Measurements from ENCODE around the gene SLC25A12.

Gene SLC25A12

DNA sequence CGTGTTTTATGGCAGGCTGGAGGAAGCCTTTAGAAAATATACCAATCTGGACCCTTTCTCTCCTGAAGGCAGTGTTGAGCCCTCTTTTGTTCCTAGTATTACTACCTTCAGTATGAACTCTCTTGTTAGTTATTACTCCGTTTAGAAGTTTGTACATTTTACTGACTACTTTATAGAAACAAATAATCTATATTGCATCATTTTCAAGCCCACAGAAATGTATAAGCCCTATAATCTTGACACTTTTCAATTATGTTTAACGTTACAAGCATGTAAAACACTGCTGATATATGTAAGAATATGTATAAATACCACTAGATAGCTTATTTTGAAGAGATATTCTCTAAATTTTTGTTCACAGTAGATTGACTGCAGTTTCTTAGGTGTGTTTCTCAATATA, 64.0 kb downstream of the SLC25A12 start:
- no peak for DNase-seq
- Histone ChIP-seq H3K36me3 (ENCODE audit: control insufficient read depth in 4 of 4, insufficient read depth in 4 of 4, low read length in 3 of 4) (peaks cover 21 to 76% (median 57%) of the 10 kb centered on the region in 4 experiments), H3K27ac (ENCODE audit: insufficient read depth in 1 of 2, low read depth in 1 of 2, low read length in 2 of 2, poor library complexity in 1 of 2, severe bottlenecking in 2 of 2) (no peak overlapping the region), H3K9me3 (ENCODE audit: control extremely low read depth in 1 of 5, control insufficient read depth in 4 of 5, insufficient read depth in 2 of 5, low read depth in 1 of 5, low read length in 4 of 5) (peaks cover 2 to 27% (median 10%) of the 10 kb centered on the region in 5 experiments), H3K4me3 (ENCODE audit: control insufficient read depth in 1 of 7, extremely low read depth in 1 of 7, insufficient read depth in 4 of 7, low read depth in 2 of 7, low read length in 6 of 7) (no peak overlapping the region), H3K4me1 (ENCODE audit: control extremely low read depth in 1 of 4, control insufficient read depth in 4 of 4, insufficient read depth in 4 of 4, low read length in 3 of 4) (no peaks in the 10 kb centered on the region), H3K27me3 (replicated peaks in 2 of 5; ENCODE audit: control insufficient read depth in 4 of 5, insufficient read depth in 5 of 5, low read length in 4 of 5) (no peaks in the 10 kb centered on the region)
- 100% methylated on average over 1 of the region's 3 CpGs for WGBS (ENCODE audit: insufficient coverage)
- ChIA-PET CTCF (no interaction called here), POLR2A (no interaction called here)

DNA sequence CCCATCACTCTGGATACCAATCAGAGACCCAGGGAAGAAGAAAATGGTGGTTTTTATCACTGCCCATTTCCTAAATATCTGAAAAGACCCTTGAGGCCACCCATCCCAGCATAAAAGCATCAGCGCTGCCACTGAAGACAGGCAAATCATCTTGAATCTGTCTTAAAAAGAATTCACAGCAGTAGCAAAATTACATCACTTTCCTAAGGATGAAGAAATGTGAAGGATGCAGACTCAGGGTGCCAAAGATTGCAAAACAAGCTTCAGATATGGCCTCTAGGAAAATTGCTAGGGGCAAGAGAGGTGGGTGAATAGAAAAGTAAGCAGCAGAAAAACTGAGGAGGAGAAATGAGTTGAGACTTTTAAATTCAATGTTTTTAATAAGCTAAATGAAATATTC, 70.0 kb downstream of the SLC25A12 start:
- H3K36me3 ChIP-seq (ENCODE audit: control insufficient read depth in 4 of 4, insufficient read depth in 4 of 4, low read length in 3 of 4): peaks cover 2 to 25% (median 16%) of the 10 kb centered on the region in 4 experiments
- CTCF ChIA-PET: interaction anchor here (0.6 to 1.3 kb wide), 3 partner anchors 225 to 638 kb away, joined by 3 read pairs; no protein-coding TSS in a partner anchor
- DNase-seq: no peak
- POLR2A ChIA-PET: interaction anchor here (0.6 kb wide), 1 partner anchor 227 kb away, joined by 3 read pairs; no protein-coding TSS in a partner anchor
- no peaks in the 10 kb centered on the region for H3K9me3 ChIP-seq (ENCODE audit: control extremely low read depth in 1 of 5, control insufficient read depth in 4 of 5, insufficient read depth in 2 of 5, low read depth in 1 of 5, low read length in 4 of 5)
- WGBS (ENCODE audit: insufficient coverage): 100% methylated on average over 1 of the region's 1 CpG
- H3K4me1 ChIP-seq (ENCODE audit: control extremely low read depth in 1 of 4, control insufficient read depth in 4 of 4, insufficient read depth in 4 of 4, low read length in 3 of 4): peaks cover 0 to 2% (median 0%) of the 10 kb centered on the region in 4 experiments
- no peaks in the 10 kb centered on the region for H3K27me3 ChIP-seq (replicated peaks in 2 of 5; ENCODE audit: control insufficient read depth in 4 of 5, insufficient read depth in 5 of 5, low read length in 4 of 5)
- H3K4me3 ChIP-seq (ENCODE audit: control insufficient read depth in 1 of 7, extremely low read depth in 1 of 7, insufficient read depth in 4 of 7, low read depth in 2 of 7, low read length in 6 of 7): no peak overlapping the region
- H3K27ac ChIP-seq (ENCODE audit: insufficient read depth in 1 of 2, low read depth in 1 of 2, low read length in 2 of 2, poor library complexity in 1 of 2, severe bottlenecking in 2 of 2): no peak overlapping the region

DNA sequence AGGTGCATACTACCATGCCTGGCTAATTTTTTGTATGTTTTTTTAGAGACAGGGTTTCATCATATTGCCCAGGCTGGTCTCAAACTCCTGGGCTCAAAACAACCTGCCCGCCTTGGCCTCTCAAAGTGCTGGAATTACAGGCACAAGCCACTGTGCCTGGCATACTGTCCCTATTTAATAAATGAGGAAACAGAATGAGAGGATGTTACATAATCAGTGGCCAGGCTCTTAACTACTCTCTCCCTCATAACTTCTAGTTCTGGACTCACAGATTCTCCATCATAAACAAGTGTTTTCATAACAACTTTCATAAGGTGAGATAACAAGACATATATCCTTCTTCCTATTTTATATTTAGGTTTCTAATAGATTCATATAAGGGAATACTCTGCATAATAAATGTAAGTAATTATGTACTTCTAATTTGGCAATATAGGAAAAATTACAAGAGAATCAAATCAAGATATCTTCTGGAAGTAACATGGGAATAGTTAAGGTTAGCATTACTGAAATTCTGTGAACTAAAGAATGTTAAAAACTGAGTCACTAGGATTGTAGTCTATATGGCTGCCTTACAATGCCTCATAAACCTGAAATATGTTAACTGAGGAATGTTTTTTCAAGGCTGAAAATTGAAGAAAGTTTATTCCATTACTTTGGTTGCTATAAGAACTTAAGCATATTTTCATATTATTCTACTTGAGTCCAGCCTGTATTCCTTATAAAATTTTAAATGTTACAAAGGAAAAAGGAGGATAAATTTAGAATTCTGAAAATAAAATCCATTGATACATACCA, 71.3 kb downstream of the SLC25A12 start:
- Histone ChIP-seq H3K27ac (ENCODE audit: insufficient read depth in 1 of 2, low read depth in 1 of 2, low read length in 2 of 2, poor library complexity in 1 of 2, severe bottlenecking in 2 of 2) (no peak overlapping the region), H3K36me3 (ENCODE audit: control insufficient read depth in 4 of 4, insufficient read depth in 4 of 4, low read length in 3 of 4) (peaks cover 5 to 17% (median 9%) of the 10 kb centered on the region in 4 experiments), H3K27me3 (replicated peaks in 2 of 5; ENCODE audit: control insufficient read depth in 4 of 5, insufficient read depth in 5 of 5, low read length in 4 of 5) (no peaks in the 10 kb centered on the region), H3K4me3 (ENCODE audit: control insufficient read depth in 1 of 7, extremely low read depth in 1 of 7, insufficient read depth in 4 of 7, low read depth in 2 of 7, low read length in 6 of 7) (no peak overlapping the region), H3K4me1 (ENCODE audit: control extremely low read depth in 1 of 4, control insufficient read depth in 4 of 4, insufficient read depth in 4 of 4, low read length in 3 of 4) (peaks cover 0 to 2% (median 0%) of the 10 kb centered on the region in 4 experiments), H3K9me3 (ENCODE audit: control extremely low read depth in 1 of 5, control insufficient read depth in 4 of 5, insufficient read depth in 2 of 5, low read depth in 1 of 5, low read length in 4 of 5) (no peaks in the 10 kb centered on the region)
- CTCF ChIA-PET: no interaction called here
- POLR2A ChIA-PET: interaction anchor here (0.6 kb wide), 1 partner anchor 16 kb away, joined by 3 read pairs; no protein-coding TSS in a partner anchor
- WGBS (ENCODE audit: insufficient coverage): 100% methylated on average over 1 of the region's 1 CpG
- peak; percentile 2 to 19 (median 10) for DNase-seq

DNA sequence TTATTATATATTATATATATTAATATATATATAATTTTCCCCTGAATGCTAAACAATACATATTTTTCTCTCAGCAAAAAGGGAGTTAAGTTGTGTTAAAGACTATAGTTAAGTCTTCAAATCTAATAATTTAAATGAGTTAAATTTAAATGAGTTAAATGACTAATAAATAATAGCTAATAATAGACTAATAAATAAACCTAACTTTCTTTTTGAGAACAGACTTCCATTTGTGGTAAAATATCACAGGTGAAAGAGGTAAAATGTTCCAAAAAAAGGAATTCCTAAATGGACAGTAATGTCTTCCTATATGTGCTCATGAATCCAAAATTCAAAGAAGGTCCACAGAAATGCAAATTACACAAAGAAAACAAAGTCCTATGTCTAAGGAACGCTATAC, 74.6 kb downstream of the SLC25A12 start:
- 100% methylated on average over 1 of the region's 1 CpG for WGBS (ENCODE audit: insufficient coverage)
- Histone ChIP-seq H3K9me3 (ENCODE audit: control extremely low read depth in 1 of 5, control insufficient read depth in 4 of 5, insufficient read depth in 2 of 5, low read depth in 1 of 5, low read length in 4 of 5) (no peaks in the 10 kb centered on the region), H3K4me1 (ENCODE audit: control extremely low read depth in 1 of 4, control insufficient read depth in 4 of 4, insufficient read depth in 4 of 4, low read length in 3 of 4) (peaks cover 0 to 2% (median 0%) of the 10 kb centered on the region in 4 experiments), H3K27me3 (replicated peaks in 2 of 5; ENCODE audit: control insufficient read depth in 4 of 5, insufficient read depth in 5 of 5, low read length in 4 of 5) (no peaks in the 10 kb centered on the region), H3K4me3 (ENCODE audit: control insufficient read depth in 1 of 7, extremely low read depth in 1 of 7, insufficient read depth in 4 of 7, low read depth in 2 of 7, low read length in 6 of 7) (no peak overlapping the region), H3K27ac (ENCODE audit: insufficient read depth in 1 of 2, low read depth in 1 of 2, low read length in 2 of 2, poor library complexity in 1 of 2, severe bottlenecking in 2 of 2) (no peak overlapping the region), H3K36me3 (ENCODE audit: control insufficient read depth in 4 of 4, insufficient read depth in 4 of 4, low read length in 3 of 4) (peaks cover 0 to 5% (median 2%) of the 10 kb centered on the region in 4 experiments)
- ChIA-PET CTCF (interaction anchor here (1.3 to 1.8 kb wide), 2 partner anchors 9 to 21 kb away, joined by 4 read pairs; no protein-coding TSS in a partner anchor), POLR2A (no interaction called here)
- DNase-seq: no peak

DNA sequence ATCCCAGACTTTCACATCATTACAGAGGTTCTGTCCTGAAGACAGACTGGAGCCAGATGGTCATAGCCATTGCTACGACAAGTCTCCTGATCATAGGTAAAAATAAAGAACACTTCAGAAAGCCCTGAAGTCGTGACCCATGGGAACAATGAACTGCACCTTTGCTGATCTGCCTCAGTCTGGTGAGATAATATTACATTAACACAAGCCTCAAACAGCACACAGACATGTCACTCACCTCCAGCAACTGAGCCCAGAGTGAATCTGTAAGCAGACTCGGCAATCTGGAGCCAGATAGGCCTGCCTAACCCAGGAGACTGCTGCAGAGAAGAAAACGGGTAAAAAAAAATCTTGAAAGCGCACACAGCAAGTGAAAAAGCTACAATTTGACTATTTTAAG, 79.2 kb downstream of the SLC25A12 start:
- Histone ChIP-seq H3K27ac (ENCODE audit: insufficient read depth in 1 of 2, low read depth in 1 of 2, low read length in 2 of 2, poor library complexity in 1 of 2, severe bottlenecking in 2 of 2) (no peak overlapping the region), H3K36me3 (ENCODE audit: control insufficient read depth in 4 of 4, insufficient read depth in 4 of 4, low read length in 3 of 4) (peaks cover 0 to 9% (median 5%) of the 10 kb centered on the region in 4 experiments), H3K4me3 (ENCODE audit: control insufficient read depth in 1 of 7, extremely low read depth in 1 of 7, insufficient read depth in 4 of 7, low read depth in 2 of 7, low read length in 6 of 7) (no peak overlapping the region), H3K4me1 (ENCODE audit: control extremely low read depth in 1 of 4, control insufficient read depth in 4 of 4, insufficient read depth in 4 of 4, low read length in 3 of 4) (no peaks in the 10 kb centered on the region), H3K9me3 (ENCODE audit: control extremely low read depth in 1 of 5, control insufficient read depth in 4 of 5, insufficient read depth in 2 of 5, low read depth in 1 of 5, low read length in 4 of 5) (no peaks in the 10 kb centered on the region), H3K27me3 (replicated peaks in 2 of 5; ENCODE audit: control insufficient read depth in 4 of 5, insufficient read depth in 5 of 5, low read length in 4 of 5) (no peaks in the 10 kb centered on the region)
- 100% methylated on average over 4 of the region's 5 CpGs for WGBS (ENCODE audit: insufficient coverage)
- ChIA-PET CTCF (interaction anchor here (1.5 kb wide), 1 partner anchor 30 kb away, joined by 4 read pairs; no protein-coding TSS in a partner anchor), POLR2A (no interaction called here)
- DNase-seq: no peak

DNA sequence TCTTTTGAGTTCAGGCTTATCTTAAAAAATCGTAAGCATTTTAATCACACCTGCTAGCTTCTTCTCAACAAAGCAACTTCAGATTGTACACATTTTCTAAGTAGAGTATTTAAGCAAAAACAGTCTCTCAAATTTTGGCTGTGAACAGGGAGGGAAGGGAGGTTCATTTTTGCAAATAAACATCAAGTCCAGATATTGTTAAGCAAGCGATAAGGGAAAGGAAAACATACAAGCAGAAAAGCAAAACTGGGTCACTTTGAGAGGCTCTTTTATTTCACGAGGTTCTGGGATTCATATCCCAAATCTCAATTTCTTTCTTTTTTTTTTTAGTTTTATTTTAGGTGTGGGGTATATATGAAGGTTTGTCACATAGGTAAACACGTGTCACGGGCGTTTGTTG, 79.9 kb downstream of the SLC25A12 start:
- WGBS (ENCODE audit: insufficient coverage): no CpG with 5 or more reads among the region's 6 CpGs
- no peak overlapping the region for H3K4me3 ChIP-seq (ENCODE audit: control insufficient read depth in 1 of 7, extremely low read depth in 1 of 7, insufficient read depth in 4 of 7, low read depth in 2 of 7, low read length in 6 of 7)
- H3K27ac ChIP-seq (ENCODE audit: insufficient read depth in 1 of 2, low read depth in 1 of 2, low read length in 2 of 2, poor library complexity in 1 of 2, severe bottlenecking in 2 of 2): no peak overlapping the region
- H3K9me3 ChIP-seq (ENCODE audit: control extremely low read depth in 1 of 5, control insufficient read depth in 4 of 5, insufficient read depth in 2 of 5, low read depth in 1 of 5, low read length in 4 of 5): no peaks in the 10 kb centered on the region
- peaks cover 0 to 13% (median 6%) of the 10 kb centered on the region in 4 experiments for H3K36me3 ChIP-seq (ENCODE audit: control insufficient read depth in 4 of 4, insufficient read depth in 4 of 4, low read length in 3 of 4)
- CTCF ChIA-PET: interaction anchor here (1.5 kb wide), 1 partner anchor 31 kb away, joined by 4 read pairs; no protein-coding TSS in a partner anchor
- no peaks in the 10 kb centered on the region for H3K27me3 ChIP-seq (replicated peaks in 2 of 5; ENCODE audit: control insufficient read depth in 4 of 5, insufficient read depth in 5 of 5, low read length in 4 of 5)
- no peak for DNase-seq
- no peaks in the 10 kb centered on the region for H3K4me1 ChIP-seq (ENCODE audit: control extremely low read depth in 1 of 4, control insufficient read depth in 4 of 4, insufficient read depth in 4 of 4, low read length in 3 of 4)
- POLR2A ChIA-PET: no interaction called here

DNA sequence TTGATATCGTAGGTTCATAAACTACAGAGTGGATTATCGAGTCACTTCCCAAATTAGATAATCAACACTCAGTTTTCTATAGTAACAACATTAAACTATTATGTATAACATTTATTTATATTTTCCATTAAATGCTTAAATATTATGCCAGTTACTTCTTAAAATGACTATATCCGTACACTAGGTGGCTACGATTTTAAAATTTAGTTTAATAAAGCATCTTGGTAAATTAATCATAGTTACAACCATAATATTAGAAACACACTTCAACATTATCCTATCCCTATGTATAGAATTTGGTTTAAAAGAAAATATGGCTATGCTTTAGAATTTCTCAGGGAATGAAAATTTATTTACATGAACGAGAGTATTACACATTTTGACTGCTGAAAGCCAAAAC, 80.3 kb downstream of the SLC25A12 start:
- ChIA-PET POLR2A (no interaction called here), CTCF (no interaction called here)
- Histone ChIP-seq H3K4me3 (ENCODE audit: control insufficient read depth in 1 of 7, extremely low read depth in 1 of 7, insufficient read depth in 4 of 7, low read depth in 2 of 7, low read length in 6 of 7) (no peak overlapping the region), H3K27ac (ENCODE audit: insufficient read depth in 1 of 2, low read depth in 1 of 2, low read length in 2 of 2, poor library complexity in 1 of 2, severe bottlenecking in 2 of 2) (no peak overlapping the region), H3K9me3 (ENCODE audit: control extremely low read depth in 1 of 5, control insufficient read depth in 4 of 5, insufficient read depth in 2 of 5, low read depth in 1 of 5, low read length in 4 of 5) (no peaks in the 10 kb centered on the region), H3K4me1 (ENCODE audit: control extremely low read depth in 1 of 4, control insufficient read depth in 4 of 4, insufficient read depth in 4 of 4, low read length in 3 of 4) (no peaks in the 10 kb centered on the region), H3K36me3 (ENCODE audit: control insufficient read depth in 4 of 4, insufficient read depth in 4 of 4, low read length in 3 of 4) (peaks cover 0 to 13% (median 7%) of the 10 kb centered on the region in 4 experiments), H3K27me3 (replicated peaks in 2 of 5; ENCODE audit: control insufficient read depth in 4 of 5, insufficient read depth in 5 of 5, low read length in 4 of 5) (no peaks in the 10 kb centered on the region)
- DNase-seq: no peak
- WGBS (ENCODE audit: insufficient coverage): no CpG with 5 or more reads among the region's 5 CpGs
